NCI-H345 treated with DMSO at 0.1 percent for 48 hours (cell line): ENCODE results near the gene AHCYL2.
"Not testable (repeated sequence)": the region's sequence is repeated elsewhere in the genome, so short reads cannot be mapped to it uniquely, and the experiment has no call there.

Source experiments
- DNase-seq: peaks from one replicate; lab custom pipeline; 2025; ENCODE audit not compliant: unreplicated experiment; lab: John Stamatoyannopoulos, UW

Gene AHCYL2

DNA sequence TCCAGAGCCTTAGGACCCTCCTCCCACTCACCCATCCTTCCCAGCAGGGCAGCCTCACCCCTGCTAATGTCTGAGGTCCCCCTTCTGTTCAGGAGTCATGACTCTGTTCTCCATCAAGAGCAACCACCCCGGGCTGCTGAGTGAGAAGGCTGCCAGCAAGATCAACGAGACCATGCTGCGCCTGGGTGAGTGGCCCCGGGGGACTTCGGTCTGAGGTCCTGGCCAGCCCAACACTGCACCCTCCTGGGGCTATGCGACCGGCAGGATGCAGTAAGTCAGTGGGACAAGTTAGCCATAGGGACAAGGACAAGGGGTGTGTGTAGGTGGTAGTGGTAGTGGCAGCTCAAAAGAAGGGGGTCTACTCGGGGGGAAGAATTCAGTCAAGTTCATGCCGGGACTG, 16.2 kb upstream of the AHCYL2 start:
- no peak for DNase-seq

DNA sequence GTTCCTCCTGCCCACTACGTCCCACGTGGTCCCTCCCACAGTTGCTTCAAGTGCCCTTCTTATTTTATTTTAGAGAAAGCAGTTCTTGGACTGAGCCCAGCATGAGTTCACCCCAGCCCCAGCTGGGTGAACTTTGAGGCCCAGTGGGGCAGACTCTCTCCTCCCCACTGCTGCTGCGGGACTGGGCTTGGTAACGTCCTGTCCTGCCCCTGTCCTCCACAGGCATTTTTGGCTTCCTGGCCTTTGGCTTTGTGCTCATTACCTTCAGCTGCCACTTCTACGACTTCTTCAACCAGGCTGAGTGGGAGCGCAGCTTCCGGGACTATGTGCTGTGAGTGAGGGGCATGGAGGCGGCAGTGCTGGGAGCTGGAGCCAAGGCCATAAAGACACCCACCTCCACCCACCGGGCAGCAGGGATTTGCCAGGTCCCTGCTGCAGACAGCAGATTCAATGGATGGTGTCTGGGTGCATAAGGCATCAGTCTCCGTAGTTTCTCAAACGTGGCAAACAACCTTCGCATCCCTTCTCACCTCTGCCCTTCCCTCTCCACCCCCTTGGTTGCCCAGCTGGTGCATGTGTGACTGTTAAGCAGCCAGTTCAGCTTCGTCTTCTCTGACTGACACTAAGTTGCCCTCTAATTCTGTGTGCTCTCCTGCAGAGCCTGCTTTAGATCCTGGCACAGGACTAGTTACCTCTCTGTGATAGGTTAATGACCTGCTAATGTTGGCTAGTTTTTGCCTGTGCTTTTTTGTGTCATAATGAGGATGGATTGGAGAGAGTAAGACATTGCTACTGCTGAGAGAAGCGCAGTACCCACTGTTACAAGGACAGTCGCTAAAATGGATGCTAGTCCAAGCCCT, 15.5 kb upstream of the AHCYL2 start:
- no peak for DNase-seq

- DNase-seq: peak; percentile 22
Measured at GRCh38 chr7:129210256-129210988, 14.4 kb upstream of the AHCYL2 start.

DNA sequence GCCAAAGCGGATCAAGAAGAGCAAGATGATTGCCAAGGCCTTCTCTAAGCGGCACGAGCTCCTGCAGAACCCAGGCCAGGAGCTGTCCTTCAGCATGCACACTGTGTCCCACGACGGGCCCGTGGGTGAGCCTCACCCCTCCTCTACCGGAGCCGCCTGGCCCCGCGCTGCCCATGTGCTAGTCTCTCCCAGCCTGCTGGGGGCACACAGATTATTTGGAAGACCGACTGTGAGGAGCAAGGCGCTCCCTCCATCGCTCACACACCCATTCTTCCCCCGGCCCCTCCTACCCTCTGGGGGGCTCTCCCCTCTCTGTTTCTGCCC, 13.9 kb upstream of the AHCYL2 start:
- no peak for DNase-seq

DNA sequence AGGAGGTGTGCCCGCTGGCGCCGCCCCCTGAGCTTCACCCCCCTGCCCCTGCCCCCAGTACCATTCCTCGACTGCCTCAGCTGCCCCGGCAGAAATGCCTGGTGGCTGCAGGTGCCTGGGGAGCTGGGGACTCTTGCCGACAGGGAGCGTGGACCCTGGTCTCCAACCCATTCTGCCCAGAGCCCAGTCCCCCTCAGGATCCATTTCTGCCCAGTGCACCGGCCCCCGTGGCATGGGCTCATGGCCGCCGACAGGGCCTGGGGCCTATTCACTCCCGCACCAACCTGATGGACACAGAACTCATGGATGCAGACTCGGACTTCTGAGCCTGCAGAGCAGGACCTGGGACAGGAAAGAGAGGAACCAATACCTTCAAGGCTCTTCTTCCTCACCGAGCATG, 12.7 kb upstream of the AHCYL2 start:
- no peak for DNase-seq

- no peak for DNase-seq
Measured at GRCh38 chr7:129212596-129212995, 12.2 kb upstream of the AHCYL2 start.

- no peak for DNase-seq
Measured at GRCh38 chr7:129213828-129214227, 11.0 kb upstream of the AHCYL2 start.

GRCh38 chr7:129215691-129216090, 9.1 kb upstream of the AHCYL2 start:
- not testable (repeated sequence) for DNase-seq

DNA sequence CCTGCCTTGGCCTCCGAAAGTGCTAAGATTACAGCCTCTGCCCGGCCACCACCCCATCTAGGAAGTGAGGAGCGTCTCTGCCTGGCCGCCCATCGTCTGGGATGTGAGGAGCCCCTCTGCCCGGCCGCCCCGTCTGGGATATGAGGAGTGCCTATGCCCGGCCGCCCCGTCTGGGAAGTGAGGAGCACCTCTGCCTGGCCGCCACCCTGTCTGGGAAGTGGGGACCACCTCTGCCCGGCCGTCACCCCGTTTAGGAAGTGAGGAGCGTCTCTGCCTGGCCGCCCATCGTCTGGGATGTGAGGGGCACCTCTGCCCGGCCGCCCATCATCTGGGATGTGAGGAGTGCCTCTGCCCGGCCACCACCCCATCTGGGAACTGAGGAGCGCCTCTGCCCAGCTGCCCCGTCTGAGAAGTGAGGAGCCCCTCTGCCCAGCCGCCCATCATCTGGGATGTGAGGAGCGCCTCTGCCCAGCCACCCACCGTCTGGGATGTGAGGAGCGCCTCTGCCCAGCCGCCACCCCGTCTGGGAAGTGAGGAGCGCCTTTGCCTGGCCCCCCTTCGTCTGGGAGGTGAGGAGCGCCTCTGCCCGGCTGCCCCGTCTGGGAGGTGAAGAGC, 8.6 kb upstream of the AHCYL2 start:
- DNase-seq: not testable (repeated sequence)

DNA sequence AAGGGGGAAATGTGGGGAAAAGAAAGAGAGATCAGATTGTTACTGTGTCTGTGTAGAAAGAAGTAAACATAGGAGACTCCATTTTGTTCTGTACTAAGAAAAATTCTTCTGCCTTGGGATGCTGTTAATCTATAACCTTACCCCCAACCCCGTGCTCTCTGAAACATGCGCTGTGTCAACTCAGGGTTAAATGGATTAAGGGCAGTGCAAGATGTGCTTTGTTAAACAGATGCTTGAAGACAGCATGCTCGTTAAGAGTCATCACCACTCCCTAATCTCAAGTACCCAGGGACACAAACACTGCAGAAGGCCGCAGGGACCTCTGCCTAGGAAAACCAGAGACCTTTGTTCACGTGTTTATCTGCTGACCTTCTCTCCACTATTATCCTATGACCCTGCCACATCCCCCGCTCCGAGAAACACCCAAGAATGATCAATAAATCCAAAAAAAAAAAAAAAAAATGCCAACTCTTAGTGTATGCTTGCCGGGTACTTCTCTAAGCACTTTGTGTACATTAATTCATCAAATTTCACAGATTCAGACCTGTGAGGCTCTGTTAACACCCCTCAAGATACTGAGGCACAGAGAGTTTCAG, 7.9 kb upstream of the AHCYL2 start:
- not testable (repeated sequence) for DNase-seq

DNA sequence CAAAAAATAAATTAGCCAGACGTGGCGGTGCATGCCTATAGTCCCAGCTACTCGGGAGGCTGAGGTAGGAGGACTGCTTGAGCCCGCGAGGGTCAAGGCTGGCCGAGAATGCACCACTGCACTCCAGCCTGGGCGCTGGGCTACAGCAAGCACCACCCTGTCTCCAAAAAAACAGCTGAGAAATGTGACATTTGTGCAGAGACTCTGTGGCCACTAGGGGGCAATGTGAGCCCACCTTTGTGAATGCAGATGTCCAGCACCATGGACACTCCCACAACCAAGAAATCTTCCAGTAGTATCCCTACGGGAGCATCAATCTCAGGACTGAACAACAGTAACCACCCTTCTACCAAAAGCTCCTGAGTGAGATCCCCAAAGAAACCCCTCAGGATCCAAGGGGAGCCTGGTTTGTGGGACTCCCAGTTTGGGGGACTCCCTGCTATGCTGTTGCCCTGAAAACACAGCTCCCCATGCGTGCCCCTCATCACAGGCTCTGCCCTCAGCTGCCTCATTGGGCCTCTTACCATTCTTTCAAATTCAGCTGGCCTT, 6.2 kb upstream of the AHCYL2 start:
- DNase-seq: peak; percentile 72

DNA sequence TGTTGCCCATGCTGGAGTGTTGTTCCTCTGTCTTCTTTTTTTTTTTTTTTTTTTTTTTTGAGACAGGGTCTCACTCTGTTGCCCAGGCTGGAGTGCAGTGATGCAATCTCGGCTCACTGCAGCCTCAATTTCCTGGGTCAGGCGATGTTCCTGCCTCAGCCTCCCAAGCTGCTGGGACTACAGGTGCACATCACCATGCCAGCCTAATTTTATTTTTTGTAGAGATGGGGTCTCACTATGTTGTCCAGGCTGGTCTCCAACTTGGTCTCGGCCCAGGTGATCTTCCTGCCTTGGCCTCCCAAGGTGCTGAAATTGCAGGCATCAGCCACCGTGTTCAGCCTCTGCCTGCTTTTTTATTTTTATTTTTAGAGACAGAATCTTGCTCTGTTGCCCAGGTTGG, 5.7 kb upstream of the AHCYL2 start:
- DNase-seq: not testable (repeated sequence)

DNA sequence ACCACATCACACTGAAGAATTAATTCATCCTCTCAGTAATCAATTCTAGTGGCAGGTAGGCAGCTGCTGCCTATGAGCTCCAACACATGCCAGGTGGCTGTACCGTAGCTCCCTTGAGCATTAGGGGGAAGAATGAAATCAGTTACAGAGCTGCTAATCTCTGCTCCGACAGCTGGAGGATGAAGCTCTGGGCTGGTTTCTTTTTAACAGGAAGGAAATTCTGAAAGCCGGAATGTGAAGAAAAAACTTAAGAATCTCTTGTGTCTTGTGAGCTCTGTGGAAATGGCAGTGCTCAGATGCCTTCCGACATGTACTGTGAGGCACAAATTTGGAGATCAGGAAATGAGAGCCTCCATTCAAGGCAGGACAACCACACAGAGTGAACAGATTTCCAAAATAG, 2.8 kb upstream of the AHCYL2 start:
- DNase-seq: no peak

DNA sequence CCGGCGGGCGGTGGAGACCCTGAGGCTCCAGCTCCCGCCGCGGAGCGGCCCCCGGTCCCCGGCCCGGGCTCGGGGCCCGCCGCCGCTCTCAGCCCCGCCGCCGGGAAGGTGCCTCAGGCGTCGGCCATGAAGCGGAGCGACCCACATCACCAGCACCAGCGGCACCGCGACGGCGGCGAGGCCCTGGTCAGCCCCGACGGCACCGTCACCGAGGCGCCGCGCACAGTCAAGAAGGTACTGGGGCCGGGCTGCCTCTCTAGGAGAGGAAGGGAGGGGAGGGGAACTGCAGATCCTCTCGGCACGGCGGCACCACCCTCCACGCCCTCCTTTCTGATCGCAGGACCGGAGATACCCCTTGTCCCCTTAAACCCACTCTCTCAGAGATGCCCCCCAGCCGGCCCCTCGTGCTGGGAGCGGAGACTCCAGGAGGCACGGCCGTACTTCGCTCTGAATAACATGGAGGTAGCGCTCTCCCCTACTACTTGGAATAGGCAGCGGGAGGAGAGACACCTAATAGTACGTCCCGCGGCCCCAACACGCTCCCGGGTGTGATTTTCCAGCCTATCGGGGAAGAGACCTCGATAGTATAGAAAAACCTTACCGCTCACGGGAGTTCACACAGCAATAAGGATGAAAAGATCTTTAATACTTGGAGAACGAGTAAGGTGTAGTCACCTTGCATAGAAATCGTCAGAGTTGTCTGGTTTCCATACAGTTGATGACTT, 538 bp downstream of the AHCYL2 start:
- DNase-seq: peak; percentile 20

DNA sequence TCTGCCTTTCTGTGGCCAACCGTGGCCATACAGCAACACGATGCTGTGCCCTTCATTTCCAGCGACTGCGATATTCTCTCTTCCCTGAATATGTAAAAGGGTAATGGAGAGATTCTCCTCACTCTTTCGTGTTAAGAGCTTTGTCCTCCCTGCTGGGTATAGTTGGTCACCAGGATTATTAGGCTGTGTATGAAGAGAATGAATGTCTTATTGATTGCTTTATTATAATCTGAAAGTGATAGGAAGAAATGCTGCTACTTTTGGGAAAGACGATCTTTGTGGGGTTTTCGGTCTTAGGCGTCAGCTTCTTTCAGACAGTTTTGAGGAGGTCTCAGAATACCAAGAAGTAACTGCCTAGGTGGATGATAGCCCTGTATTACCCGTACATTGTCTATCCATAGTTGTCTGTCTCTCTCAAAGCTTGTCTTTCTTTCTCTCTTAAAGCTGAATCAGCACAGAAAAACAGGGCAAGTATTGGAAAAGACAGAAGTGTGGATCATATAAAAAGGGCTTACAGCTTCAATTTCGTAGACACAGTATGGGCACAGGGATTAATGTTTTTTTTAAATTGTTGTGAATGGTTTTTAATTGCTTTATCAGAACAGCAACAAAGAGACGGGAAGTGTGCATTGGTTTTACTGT, 1.2 kb downstream of the AHCYL2 start:
- no peak for DNase-seq

DNA sequence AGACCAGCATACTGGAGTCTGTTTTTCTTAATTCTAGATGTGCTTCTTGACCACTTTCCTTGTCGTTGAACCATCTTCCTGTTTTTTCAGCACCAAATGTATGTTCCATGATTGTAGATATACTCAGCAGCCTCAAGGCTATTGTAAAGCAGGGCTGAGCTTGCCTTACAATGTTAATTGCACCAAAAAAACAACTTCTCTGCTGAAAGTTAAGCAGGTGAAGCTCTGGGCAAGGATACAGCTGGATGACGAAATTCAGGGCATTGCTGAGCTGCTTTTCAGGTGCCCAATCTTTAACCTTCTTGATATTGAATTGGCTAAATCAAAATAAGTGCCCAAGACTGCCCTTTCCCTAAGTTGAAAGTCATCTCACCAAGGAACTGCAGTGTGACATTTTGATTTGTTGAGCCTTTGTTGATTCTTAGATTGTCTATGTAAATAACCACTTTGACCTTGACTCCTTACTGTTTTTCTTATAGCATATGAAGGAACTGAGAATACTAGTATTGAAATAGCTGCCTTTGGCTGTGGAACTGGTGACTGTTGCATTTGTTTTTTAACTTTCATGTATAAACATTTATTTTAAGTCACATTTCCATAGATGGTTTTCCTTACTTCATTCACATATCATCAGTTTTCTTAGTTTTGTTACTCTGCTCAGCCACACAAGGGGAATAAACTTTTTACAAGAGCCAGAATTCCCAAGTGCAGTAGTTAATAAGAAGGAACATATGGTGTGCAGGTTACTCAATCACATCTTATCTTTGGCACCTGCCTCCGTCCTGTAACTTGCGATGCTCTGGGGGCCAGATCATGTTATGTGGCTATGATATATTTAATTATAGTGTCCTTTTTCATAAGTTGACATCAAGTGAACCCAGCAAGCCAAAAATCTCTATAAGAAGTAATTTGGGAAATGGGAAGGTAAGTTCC, 3.1 kb downstream of the AHCYL2 start:
- no peak for DNase-seq

- DNase-seq: no peak
Measured at GRCh38 chr7:129228633-129229032, 3.8 kb downstream of the AHCYL2 start.

DNA sequence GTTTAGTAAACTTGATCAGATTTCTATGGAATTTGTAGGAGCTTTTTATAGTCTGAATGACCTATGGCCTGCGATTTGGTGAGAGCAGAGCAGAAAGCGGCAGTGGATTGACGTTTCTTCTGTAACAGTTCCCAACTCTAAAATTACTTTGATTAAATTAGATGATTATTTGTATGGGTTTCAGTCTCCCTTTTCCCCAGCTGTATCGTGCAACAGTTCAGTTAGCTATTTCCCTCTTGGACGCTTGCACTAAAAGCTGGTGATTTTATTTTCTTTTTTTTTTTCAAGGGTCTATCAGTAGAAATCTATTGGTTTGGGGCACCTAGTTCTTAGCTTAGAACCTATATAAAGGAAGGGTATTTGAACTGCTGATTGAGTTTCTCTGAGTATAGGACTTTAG, 6.8 kb downstream of the AHCYL2 start:
- no peak for DNase-seq

- DNase-seq: no peak
Measured at GRCh38 chr7:129238546-129238945, 13.7 kb downstream of the AHCYL2 start.
